ENCODE data around the gene LYPD6B.
"Not testable (repeated sequence)": the region's sequence is repeated elsewhere in the genome, so short reads cannot be mapped to it uniquely, and the experiment has no call there.

LYPD6B gene

GRCh38 chr2:149221898-149222297, 183.4 kb downstream of the LYPD6B start:
- no peak for DNase-seq

GRCh38 chr2:149223472-149224095, 185.1 kb downstream of the LYPD6B start:
- no peak for DNase-seq

- DNase-seq = no peak
Observed at GRCh38 chr2:149224543-149224942, 186.0 kb downstream of the LYPD6B start.

GRCh38 chr2:149225446-149225845, 186.9 kb downstream of the LYPD6B start:
- DNase-seq = no peak

- DNase-seq = no peak
Observed at GRCh38 chr2:149226790-149227189, 188.3 kb downstream of the LYPD6B start.

DNA sequence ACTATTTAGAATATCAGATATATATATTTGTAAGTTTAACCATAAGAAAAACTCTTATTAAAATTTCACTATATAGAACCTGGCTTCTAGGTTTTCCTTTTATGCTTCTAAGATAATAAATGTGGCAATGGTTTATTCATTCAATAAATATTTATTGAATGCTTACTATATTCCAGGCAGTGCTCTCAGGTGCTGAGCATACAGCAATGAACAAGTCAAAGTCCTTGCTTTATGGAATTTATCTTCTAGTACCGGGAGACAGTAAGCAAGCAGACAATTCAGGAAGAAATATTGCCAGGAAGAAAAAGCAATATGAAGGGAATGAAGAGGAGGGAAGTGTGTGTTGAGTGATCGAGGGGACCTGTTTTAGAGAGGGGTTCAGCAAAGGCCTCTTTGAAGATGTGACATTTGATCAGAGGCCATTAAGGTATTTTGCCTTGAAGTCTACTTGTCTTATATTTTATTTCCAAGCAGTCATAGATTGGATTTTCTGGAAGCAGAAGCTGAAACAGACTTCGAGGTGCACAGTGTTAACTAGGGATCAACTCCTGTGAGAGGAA, 197.4 kb downstream of the LYPD6B start:
- no peak for DNase-seq

- no peak for DNase-seq
Observed at GRCh38 chr2:149236410-149236809, 197.9 kb downstream of the LYPD6B start.

- DNase-seq = no peak
Observed at GRCh38 chr2:149246186-149246585, 207.7 kb downstream of the LYPD6B start.

DNA sequence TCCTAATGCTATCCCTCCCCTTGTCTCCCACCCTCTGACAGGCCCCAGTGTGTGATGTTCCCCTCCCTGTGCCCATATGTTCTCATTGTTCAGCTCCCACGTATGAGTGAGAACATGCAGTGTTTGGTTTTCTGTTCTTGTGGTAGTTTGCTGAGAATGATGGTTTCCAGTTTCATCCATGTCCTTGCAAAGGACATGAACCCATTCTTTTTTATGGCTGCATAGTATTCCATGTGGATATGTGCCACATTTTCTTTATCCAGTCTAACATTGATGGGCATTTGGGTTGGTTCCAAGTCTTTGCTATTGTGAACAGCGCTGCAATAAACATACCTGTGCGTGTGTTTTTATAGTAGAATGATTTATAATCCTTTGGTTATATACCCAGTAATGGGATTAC, 212.9 kb downstream of the LYPD6B start:
- not testable (repeated sequence) for DNase-seq

DNA sequence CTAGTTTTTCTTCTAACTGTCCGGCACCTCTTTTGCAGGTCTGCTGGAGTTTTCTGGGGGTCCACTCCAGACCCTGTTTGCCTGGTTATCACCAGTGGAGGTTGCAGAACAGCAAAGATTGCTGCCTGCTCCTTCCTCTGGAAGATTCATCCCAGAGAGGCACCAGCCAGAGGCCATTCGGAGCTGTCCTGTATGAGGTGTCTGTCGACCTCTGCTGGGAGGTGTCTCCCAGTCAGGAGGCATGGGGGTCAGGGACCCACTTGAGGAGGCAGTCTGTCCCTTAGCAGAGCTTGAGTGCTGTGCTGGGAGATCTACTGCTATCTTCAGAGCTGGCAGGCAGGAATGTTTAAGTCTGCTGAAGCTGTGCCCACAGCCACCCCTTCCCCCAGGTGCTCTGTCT, 218.4 kb downstream of the LYPD6B start:
- DNase-seq = not testable (repeated sequence)

DNA sequence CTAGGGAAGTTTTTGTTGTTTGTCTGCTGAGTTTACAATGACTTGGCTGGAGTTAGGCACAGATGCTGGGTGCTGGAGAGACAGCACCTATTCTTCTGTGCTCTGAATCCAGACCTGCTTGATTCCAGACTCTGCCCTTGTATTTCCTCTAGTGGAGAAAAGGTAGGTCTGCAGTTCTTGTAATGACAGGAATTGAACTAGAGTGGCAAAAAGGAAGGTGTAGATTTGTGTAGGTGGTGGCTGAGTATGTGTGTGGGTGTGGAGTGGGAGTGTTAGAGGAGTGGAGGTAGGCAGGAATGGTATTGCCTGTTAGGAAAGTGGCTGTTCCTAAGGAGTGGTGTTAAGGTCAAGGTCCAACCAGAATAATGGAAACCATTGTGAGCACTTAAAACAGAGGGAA, 220.0 kb downstream of the LYPD6B start:
- no peak for DNase-seq

- no peak for DNase-seq
Observed at GRCh38 chr2:149259136-149259535, 220.6 kb downstream of the LYPD6B start.

GRCh38 chr2:149261692-149262091, 223.2 kb downstream of the LYPD6B start:
- DNase-seq = no peak

Measured in hematopoietic multipotent progenitor cell treated with erythropoietin and hydrocortisone succinate and interleukin-3 and kit ligand, for 6 days (in vitro differentiated cells).